OCI-LY7 (cell line): ENCODE results near the gene LHFPL6. TPM values are rescaled to one million over a fixed set of nuclear protein-coding genes. Genes with fewer than 3 reads are reported as not detected.

Experiments
- BruUV-seq: library from RNA; stranded (reverse); fragments of 400-500 nt; replicated peaks from 2 replicates; lab custom pipeline; 2021; lab: Mats Ljungman, UMichigan
- CTCF ChIA-PET: fragments of 300-600 bp; sonication (Branson Sonifier 250); formaldehyde crosslinking; loops from one replicate; lab custom pipeline; 2022; ENCODE audit warnings: antibody characterized with exemption; ENCODE audit not compliant: unreplicated experiment; lab: Charles Lee
- POLR2A ChIA-PET: fragments of 300-600 bp; sonication (Branson Sonifier 250); formaldehyde crosslinking; loops from one replicate; lab custom pipeline; 2022; ENCODE audit warnings: antibody characterized with exemption; lab: Charles Lee
- DNase-seq: peaks from one replicate; pipeline ENCODE4 v3.0.0-alpha.2; 2015; ENCODE audit warnings: low spot score
- H2AFZ ChIP-seq: fragments of 200-600 bp; sonication (generic), shearing (Covaris generic); 2 replicates; pipeline ENCODE4 v1.6.1; 2014; ENCODE audit warnings: mild to moderate bottlenecking, antibody characterized with exemption, low read length, moderate library complexity
- H3K27ac ChIP-seq: fragments of 200-600 bp; sonication (generic); 2 replicates; pipeline ENCODE4 v1.5.1; 2014; ENCODE audit warnings: mixed run types, low read depth, mild to moderate bottlenecking, moderate library complexity, low read length, inconsistent platforms; ENCODE audit not compliant: poor library complexity, severe bottlenecking
- H3K36me3 ChIP-seq: fragments of 200-600 bp; sonication (generic); 2 replicates; pipeline ENCODE4 v1.6.1; 2014; ENCODE audit warnings: mild to moderate bottlenecking, antibody characterized with exemption, low read length, moderate library complexity, mixed read lengths; ENCODE audit not compliant: insufficient read depth
- H3K4me1 ChIP-seq: fragments of 200-600 bp; sonication (generic); 2 replicates; pipeline ENCODE4 v1.5.1; 2014; ENCODE audit warnings: mild to moderate bottlenecking, low read length; ENCODE audit not compliant: insufficient read depth, poor library complexity, severe bottlenecking
- H3K4me2 ChIP-seq: fragments of 200-600 bp; sonication (generic); 2 replicates; pipeline ENCODE4 v1.6.1; 2014; ENCODE audit warnings: mild to moderate bottlenecking, low read length
- H3K4me3 ChIP-seq: fragments of 200-600 bp; sonication (generic); 2 replicates; pipeline ENCODE4 v1.5.1; 2014; ENCODE audit warnings: mild to moderate bottlenecking, low read depth, low read length; ENCODE audit not compliant: poor library complexity, severe bottlenecking
- H3K79me2 ChIP-seq: fragments of 200-600 bp; sonication (generic); 2 replicates; pipeline ENCODE4 v1.6.1; 2016; ENCODE audit warnings: low read depth, mild to moderate bottlenecking, low read length, moderate library complexity, mixed read lengths; ENCODE audit not compliant: insufficient read depth
- H3K9me2 ChIP-seq: fragments of 200-600 bp; sonication (generic); 2 replicates; pipeline ENCODE4 v1.6.1; 2016; ENCODE audit warnings: mild to moderate bottlenecking, low read length, mixed read lengths; ENCODE audit not compliant: insufficient read depth
- H3K9me3 ChIP-seq: fragments of 200-600 bp; sonication (generic); 2 replicates; pipeline ENCODE4 v1.6.1; 2014; ENCODE audit warnings: mild to moderate bottlenecking, mixed run types, low read length, mixed read lengths
- H4K20me1 ChIP-seq: fragments of 200-600 bp; sonication (generic); 2 replicates; pipeline ENCODE4 v1.6.1; 2014; ENCODE audit warnings: mild to moderate bottlenecking, antibody characterized with exemption, low read length, moderate library complexity, mixed read lengths; ENCODE audit not compliant: insufficient read depth
- EZH2phosphoT487 ChIP-seq: fragments of 200-600 bp; sonication (generic); IDR thresholded peaks from 2 replicates; pipeline ENCODE4 v1.6.1; 2018; ENCODE audit warnings: low read depth, borderline replicate concordance, mild to moderate bottlenecking, mixed run types, antibody characterized with exemption, low read length, moderate library complexity, mixed read lengths
- intact Hi-C: fragments of 100-400 bp; cut with micrococcal nuclease; formaldehyde crosslinking; loops from one replicate; pipeline ENCODE4 v1.10.0; 2022; ENCODE audit not compliant: unreplicated experiment
- total RNA-seq, 2 experiments: library from RNA; depleted of rRNA in 1 of 2; stranded (reverse); fragments of >200 nt in 1 of 2; shearing (Covaris generic) in 1 of 2; gene quantifications; 2 replicates each; pipeline ENCODE4 v1.2.3, GENCODE V29; 2014 to 2022
- TF ChIP-seq, protein P1 (sequence below): fragments of 200-600 bp; sonication (generic); conservative IDR thresholded peaks from 2 replicates; pipeline ENCODE4 v1.5.1; 2014; ENCODE audit warnings: mild to moderate bottlenecking, antibody characterized with exemption, low read length, moderate library complexity, mixed read lengths

LHFPL6 gene
- total RNA-seq, 2 experiments from 2014 or later, result 15.1 to 27.7 TPM

DNA sequence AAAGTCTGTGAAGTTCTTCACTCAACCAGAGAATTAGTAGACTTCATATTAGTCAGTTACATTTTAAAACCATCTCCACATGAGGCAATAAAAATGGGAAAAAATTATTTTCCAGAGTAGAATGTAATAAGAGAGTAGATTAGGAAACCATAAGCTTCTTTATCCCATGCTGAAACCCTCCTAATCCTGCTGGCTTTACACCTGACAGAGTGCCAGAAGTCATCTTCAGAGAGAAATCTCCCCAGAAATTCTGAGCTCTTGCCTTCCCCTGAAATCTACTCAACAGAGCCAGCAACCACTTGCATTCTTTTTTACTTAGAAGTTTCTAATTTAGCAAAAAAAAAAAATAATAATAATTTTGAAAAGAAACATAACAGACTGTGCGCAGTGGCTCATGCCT, 284.8 kb downstream of the LHFPL6 start:
- ChIA-PET CTCF (no interaction called here), POLR2A (no interaction called here)
- no peak overlapping the region for H3K4me2 ChIP-seq
- DNase-seq, result no peak
- H3K9me3 ChIP-seq, result no peaks in the 10 kb centered on the region
- H3K4me3 ChIP-seq, result no peak overlapping the region
- intact Hi-C loops, result no loop called here
- no peaks in the 10 kb centered on the region for H3K36me3 ChIP-seq
- TF ChIP-seq EZH2phosphoT487, result no peak
- TF ChIP-seq, protein P1, sequence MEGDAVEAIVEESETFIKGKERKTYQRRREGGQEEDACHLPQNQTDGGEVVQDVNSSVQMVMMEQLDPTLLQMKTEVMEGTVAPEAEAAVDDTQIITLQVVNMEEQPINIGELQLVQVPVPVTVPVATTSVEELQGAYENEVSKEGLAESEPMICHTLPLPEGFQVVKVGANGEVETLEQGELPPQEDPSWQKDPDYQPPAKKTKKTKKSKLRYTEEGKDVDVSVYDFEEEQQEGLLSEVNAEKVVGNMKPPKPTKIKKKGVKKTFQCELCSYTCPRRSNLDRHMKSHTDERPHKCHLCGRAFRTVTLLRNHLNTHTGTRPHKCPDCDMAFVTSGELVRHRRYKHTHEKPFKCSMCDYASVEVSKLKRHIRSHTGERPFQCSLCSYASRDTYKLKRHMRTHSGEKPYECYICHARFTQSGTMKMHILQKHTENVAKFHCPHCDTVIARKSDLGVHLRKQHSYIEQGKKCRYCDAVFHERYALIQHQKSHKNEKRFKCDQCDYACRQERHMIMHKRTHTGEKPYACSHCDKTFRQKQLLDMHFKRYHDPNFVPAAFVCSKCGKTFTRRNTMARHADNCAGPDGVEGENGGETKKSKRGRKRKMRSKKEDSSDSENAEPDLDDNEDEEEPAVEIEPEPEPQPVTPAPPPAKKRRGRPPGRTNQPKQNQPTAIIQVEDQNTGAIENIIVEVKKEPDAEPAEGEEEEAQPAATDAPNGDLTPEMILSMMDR, result no peak
- H4K20me1 ChIP-seq, result no peaks in the 10 kb centered on the region
- H3K9me2 ChIP-seq, result no peaks in the 10 kb centered on the region
- no peaks in the 10 kb centered on the region for H3K79me2 ChIP-seq
- no peak overlapping the region for H3K27ac ChIP-seq
- no peaks in the 10 kb centered on the region for H3K4me1 ChIP-seq
- no TSS peak for BruUV-seq
- H2AFZ ChIP-seq, result no peak overlapping the region

DNA sequence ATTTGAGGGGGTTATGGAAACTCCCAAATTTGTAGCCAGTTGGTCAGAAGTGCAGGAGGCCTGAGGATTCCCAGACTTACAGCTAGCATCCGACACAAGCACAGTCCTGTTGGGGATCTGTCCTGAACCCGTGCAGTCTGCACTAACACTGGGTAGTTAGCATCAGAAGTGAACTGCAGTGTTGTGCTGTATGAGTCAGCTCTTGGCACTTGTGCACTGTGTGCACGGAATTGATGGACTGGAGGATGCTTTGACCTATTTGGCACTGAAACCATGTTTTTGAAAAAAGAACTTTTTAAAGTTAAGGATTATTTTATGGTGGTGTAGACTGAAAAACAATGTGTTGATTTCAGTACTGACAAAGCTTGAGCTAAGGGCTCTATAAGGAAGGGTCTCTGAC, 285.7 kb downstream of the LHFPL6 start:
- TF ChIP-seq EZH2phosphoT487, result no peak
- TF ChIP-seq, protein P1, result no peak
- Histone ChIP-seq H3K4me1 (no peaks in the 10 kb centered on the region), H3K4me3 (no peak overlapping the region), H3K36me3 (no peaks in the 10 kb centered on the region), H3K9me2 (no peaks in the 10 kb centered on the region), H4K20me1 (no peaks in the 10 kb centered on the region), H3K9me3 (no peaks in the 10 kb centered on the region), H3K4me2 (no peak overlapping the region), H3K27ac (no peak overlapping the region), H2AFZ (no peak overlapping the region), H3K79me2 (no peaks in the 10 kb centered on the region)
- ChIA-PET POLR2A (interaction anchor here (0.5 kb wide), 1 partner anchor 148 kb away, joined by 5 read pairs; no protein-coding TSS in a partner anchor), CTCF (no interaction called here)
- DNase-seq, result no peak
- intact Hi-C loops, result no loop called here
- no TSS peak for BruUV-seq

DNA sequence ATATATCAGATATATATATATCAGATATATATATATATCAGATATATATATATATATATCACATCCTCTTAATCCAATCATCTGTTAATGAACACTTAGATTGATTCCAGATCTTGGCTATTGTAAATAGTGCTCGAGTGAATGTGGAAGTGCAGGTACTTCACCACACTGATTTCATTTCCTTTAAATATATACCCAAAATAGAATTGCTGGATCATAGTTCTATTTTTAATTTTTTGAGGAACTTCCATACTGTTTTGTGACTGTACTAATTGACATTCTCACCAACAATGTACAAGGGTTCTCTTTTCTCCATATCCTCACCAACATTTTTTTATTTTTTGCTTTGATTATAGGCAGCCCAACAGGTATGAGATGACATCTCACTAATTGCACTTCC, 287.2 kb downstream of the LHFPL6 start:
- H4K20me1 ChIP-seq, result no peaks in the 10 kb centered on the region
- H3K4me3 ChIP-seq, result no peak overlapping the region
- H3K9me3 ChIP-seq, result no peaks in the 10 kb centered on the region
- no peak overlapping the region for H3K27ac ChIP-seq
- no peak for TF ChIP-seq EZH2phosphoT487
- TF ChIP-seq, protein P1, result no peak
- H3K79me2 ChIP-seq, result no peaks in the 10 kb centered on the region
- intact Hi-C loops, result no loop called here
- POLR2A ChIA-PET, result no interaction called here
- no TSS peak for BruUV-seq
- H3K36me3 ChIP-seq, result no peaks in the 10 kb centered on the region
- H3K4me2 ChIP-seq, result no peak overlapping the region
- H3K4me1 ChIP-seq, result no peaks in the 10 kb centered on the region
- DNase-seq, result no peak
- CTCF ChIA-PET, result no interaction called here
- H2AFZ ChIP-seq, result no peak overlapping the region
- H3K9me2 ChIP-seq, result no peaks in the 10 kb centered on the region
